Activated CD8-positive, alpha-beta memory T cell treated with anti-CD3 and anti-CD28 coated beads for 4 hours (primary cell): ENCODE measurements around the gene RIMOC1.
"Not testable (repeated sequence)": the region's sequence is repeated elsewhere in the genome, so short reads cannot be mapped to it uniquely, and the experiment has no call there.

Experiments
- DNase-seq, 2 donors: peaks; one replicate each; pipeline ENCODE4 v3.0.0-alpha.2; 2020; ENCODE audit warnings: low read depth in 2 of 2

Gene RIMOC1

GRCh38 chr5:41891066-41891707 lies 13.0 kb upstream of the RIMOC1 start:
- DNase-seq = no peak

DNA sequence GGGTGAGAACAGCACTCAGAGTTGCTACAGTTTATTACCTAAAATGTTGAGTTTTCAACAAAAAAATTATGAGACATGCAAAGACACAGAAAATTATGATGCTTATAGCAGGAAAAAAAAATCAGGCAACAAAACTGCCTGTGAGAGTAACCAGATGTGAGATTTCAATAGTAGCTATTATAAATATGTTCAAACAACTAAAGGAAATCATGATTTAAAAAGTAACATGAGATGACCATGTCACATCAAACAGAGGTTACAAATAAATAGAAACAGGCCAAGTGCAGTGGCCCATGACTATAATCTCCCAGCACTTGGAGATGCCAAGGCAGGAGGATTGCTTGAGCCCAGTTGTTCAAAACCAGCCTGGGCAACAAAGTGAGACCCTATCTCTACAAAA lies 12.1 kb upstream of the RIMOC1 start:
- no peak for DNase-seq

GRCh38 chr5:41893074-41893851 lies 10.9 kb upstream of the RIMOC1 start:
- DNase-seq = no peak

GRCh38 chr5:41896230-41896629 lies 7.9 kb upstream of the RIMOC1 start:
- DNase-seq = no peak

DNA sequence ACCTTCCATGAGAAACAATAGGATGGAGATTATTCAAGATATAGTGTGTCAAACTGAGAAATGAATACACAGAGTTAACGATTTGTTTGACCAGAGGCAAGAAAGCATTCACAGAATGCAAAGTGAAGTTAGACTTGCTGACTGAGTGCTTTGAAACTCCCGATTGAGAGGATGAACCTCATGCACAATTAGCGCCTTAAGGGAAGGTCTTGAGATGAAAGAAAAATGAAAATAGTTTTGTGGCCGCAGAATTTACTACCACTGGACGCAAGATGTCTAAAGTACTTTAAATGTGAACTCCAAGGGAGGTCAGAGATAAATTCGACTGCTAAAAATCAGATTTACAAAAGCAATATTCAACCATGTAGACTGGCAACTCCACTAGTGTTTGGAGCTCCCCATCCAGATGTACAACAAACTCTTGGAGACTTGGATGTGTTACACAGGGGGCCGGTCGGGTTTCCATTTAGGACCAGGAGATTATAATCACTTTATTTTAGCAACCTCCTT lies 707 bp upstream of the RIMOC1 start:
- no peak for DNase-seq

GRCh38 chr5:41906151-41906550 lies 2.0 kb downstream of the RIMOC1 start:
- DNase-seq = no peak

- DNase-seq = no peak
These were observed 4.4 kb downstream of the RIMOC1 start for GRCh38 chr5:41908374-41909079.

DNA sequence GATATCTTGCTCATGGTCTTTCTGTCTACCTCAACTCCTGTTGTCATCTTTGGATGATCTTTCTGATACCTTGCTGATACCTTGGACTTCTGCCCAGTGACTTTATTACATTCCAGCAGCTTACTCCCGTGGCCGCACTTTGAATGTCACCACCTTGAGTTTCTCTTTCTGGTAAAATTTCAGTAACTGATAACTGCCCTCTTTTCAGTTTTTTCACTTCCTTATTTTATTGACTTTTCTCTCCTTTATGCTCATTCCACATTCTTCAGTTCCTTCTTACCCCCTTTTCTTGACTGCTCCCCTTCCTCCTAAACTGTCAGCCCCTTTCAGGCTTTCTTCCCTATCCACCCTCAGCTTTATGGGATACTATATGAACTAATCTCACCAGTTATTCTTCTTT lies 14.0 kb downstream of the RIMOC1 start:
- DNase-seq = no peak

- DNase-seq = no peak
These were observed 17.0 kb downstream of the RIMOC1 start for GRCh38 chr5:41921166-41921565.

DNA sequence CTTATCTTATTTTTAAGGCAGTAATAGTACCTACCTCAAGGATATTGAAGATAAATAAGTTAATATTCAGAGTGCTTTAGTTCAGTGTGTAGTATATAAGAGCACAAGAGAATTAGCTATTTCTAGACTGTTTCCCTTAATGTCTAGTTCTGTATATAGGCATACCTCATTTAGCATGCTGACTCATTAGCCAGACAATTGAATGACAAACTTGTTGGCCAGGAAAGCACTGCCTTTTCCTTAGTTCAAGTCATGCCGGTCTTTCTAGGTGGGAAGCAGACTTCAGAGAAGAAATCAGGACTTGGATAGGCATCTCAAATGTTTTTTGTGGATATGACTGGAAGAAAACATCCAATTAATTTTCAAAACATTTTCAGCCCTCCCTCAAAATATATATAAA lies 17.7 kb downstream of the RIMOC1 start:
- no peak for DNase-seq

- DNase-seq = no peak
These were observed 20.4 kb downstream of the RIMOC1 start for GRCh38 chr5:41924526-41924871.

- DNase-seq = peak; percentile 69 to 77
These were observed 20.9 kb downstream of the RIMOC1 start, which contains the start of gene FBXO4 for GRCh38 chr5:41924872-41925554. FBXO4 (plus strand) TSS chr5:41925281; CDS start chr5:41925310, 29 bp downstream.

DNA sequence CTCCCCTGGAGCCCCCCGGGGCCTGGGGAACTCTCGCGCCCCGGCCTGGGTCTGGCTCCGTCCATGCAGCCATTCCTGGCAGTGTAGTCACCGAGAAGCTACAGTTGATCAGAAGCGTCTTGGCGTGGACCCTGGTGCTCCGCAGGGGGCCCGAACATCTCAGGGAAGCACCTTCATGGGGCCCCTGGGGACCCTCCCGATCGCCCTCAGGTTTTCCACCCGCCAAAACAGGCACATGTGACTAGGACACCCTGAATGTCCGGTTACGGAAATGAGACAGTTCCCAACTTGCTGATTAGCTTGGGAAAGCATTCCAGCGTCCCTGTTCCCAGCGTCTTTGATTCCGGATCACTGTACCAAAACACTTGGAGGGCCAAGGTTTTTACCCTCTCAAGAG lies 21.4 kb downstream of the RIMOC1 start:
- no peak for DNase-seq

DNA sequence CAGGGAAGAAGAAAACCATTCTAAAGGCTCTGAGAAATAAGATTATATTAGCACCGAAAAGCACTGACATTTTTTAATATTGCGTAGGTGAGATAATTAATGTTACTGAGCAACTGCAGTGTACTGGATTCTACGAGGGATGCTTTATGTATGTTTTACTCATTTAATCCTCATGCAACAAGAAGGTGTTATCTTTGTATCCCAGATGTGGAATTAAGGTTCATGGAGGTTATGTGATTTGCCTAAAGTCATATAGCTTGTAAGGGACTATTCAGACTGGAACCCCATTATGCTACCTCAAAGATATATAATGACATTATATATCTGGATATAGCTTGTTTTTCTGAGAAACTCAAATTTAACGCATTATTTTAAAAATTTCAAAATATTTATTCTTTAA lies 23.5 kb downstream of the RIMOC1 start:
- DNase-seq = no peak

DNA sequence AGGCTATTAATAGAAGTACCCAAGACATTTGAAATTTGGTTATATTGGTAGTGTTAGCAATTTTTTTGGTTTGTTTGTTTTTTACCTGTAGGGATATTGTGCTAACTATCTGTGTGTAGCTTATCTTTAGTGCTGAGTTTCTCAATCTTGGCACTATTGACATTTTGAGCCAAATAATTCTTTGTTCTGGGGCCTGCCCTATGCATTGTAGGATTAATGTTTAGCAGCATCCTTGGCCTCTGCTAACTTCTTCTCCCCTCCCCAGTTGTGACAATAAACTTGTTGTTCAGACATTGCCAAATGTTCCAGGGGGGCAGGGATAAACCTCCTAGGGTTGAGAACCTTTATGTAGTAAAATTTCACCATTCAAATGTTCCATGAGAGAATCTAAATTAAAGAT lies 24.9 kb downstream of the RIMOC1 start:
- DNase-seq = no peak

DNA sequence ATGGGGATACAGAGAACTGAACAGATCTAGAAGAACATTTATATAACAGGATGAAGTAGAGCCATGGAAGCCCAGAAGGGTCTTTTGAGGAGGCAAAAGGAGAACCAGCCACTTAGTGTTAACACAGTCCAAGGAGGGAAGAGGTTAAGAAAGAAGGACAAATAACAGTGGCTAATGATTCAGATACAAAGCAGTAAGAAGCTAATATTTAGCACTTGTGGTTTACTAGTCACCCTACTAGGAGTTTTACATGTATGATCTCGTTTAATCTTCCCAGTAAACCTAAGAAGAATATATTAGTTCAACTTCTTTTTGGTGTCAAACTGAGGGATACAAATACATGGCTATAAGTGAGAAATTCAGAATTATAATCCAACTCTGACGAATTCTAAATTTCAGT lies 28.6 kb downstream of the RIMOC1 start:
- no peak for DNase-seq

GRCh38 chr5:41935544-41935943 lies 31.4 kb downstream of the RIMOC1 start:
- DNase-seq = no peak

- no peak for DNase-seq
These were observed 36.5 kb downstream of the RIMOC1 start for GRCh38 chr5:41940641-41941040.

- DNase-seq = not testable (repeated sequence)
These were observed 41.3 kb downstream of the RIMOC1 start for GRCh38 chr5:41945332-41945955.

DNA sequence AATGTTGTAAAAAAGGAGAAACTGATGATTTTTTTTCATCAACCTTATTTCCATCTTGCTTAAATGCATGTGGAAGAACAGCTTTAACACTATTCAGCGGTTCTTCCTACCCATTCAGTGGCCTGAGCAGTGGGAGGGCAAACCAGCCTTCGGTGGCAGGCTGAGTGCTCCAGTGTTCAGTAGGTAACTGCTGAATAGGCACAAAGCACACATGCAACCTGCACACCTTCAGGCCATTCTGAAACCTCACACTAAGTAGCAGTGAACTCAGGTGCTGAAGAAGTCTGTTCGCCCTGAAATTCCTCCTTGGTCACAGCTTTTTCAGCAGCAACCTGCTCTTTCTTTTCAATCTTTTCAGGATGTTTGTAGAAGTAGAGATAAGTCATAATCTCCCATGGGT lies 47.1 kb downstream of the RIMOC1 start:
- no peak for DNase-seq
